ENCODE data around the gene WNK2. TPM values are rescaled to one million over a fixed set of nuclear protein-coding genes. Genes with fewer than 3 reads are reported as not detected.
"Not testable (repeated sequence)": the region's sequence is repeated elsewhere in the genome, so short reads cannot be mapped to it uniquely, and the experiment has no call there.

WNK2 gene
- polyA plus RNA-seq (ENCODE audit: insufficient read length in 3 of 3) = 10 to 100 TPM; 23.4 to 38.9 (median 33.6) TPM
- long read RNA-seq, donor 1 = 0 reads
- long read RNA-seq, donor 2 = 0 reads
- long read RNA-seq, donor 3 = 0 reads
- long read RNA-seq, donor 4, partial matches to known transcripts = 0 of 1 reads
- long read RNA-seq, donor 4, other reads (novel, unspliced or antisense) = 0 of 1 reads
- long read RNA-seq, donor 5 = 0 reads
- long read RNA-seq, donor 6, partial matches to known transcripts = 0 of 2 reads
- long read RNA-seq, donor 6, other reads (novel, unspliced or antisense) = 0 of 2 reads
- long read RNA-seq, donor 7 = 0 reads
- long read RNA-seq, donor 8, partial matches to known transcripts = 0 of 1 reads
- long read RNA-seq, donor 8, other reads (novel, unspliced or antisense) = 0 of 1 reads
- long read RNA-seq, donor 9 = 0 reads
- long read RNA-seq, donor 10, partial matches to known transcripts = 0 of 3 reads
- long read RNA-seq, donor 10, other reads (novel, unspliced or antisense) = 0 of 3 reads
- long read RNA-seq, donor 11 = 0 reads
- long read RNA-seq, donor 12, partial matches to known transcripts = 0 of 2 reads
- long read RNA-seq, donor 12, other reads (novel, unspliced or antisense) = 0 of 2 reads
- long read RNA-seq, donor 13, partial matches to known transcripts = 0 of 2 reads
- long read RNA-seq, donor 13, other reads (novel, unspliced or antisense) = 0 of 2 reads
- long read RNA-seq, donor 14 = 0 reads
- long read RNA-seq, donor 15, partial matches to known transcripts = 0 of 2 reads
- long read RNA-seq, donor 15, other reads (novel, unspliced or antisense) = 0 of 2 reads
- long read RNA-seq, donor 16, partial matches to known transcripts = 0 of 2 reads
- long read RNA-seq, donor 16, other reads (novel, unspliced or antisense) = 0 of 2 reads

GRCh38 chr9:93183663-93184431 is at the start of gene WNK2:
Gene WNK2 (plus strand): TSS chr9:93184139. CDS start chr9:93184930, 791 bp downstream.
- DNase-seq = no peak

GRCh38 chr9:93134740-93135444 is 49.0 kb upstream of the WNK2 start:
- no peak for DNase-seq

GRCh38 chr9:93136011-93136440 is 47.9 kb upstream of the WNK2 start:
- no peak for DNase-seq

- no peak for DNase-seq
These were observed 46.6 kb upstream of the WNK2 start for GRCh38 chr9:93137362-93137761.

GRCh38 chr9:93138171-93138764 is 45.7 kb upstream of the WNK2 start:
- no peak for DNase-seq

- no peak for DNase-seq
These were observed 44.4 kb upstream of the WNK2 start for GRCh38 chr9:93139365-93140182.

GRCh38 chr9:93141771-93142483 is 42.0 kb upstream of the WNK2 start:
- no peak for DNase-seq

GRCh38 chr9:93143830-93144530 is 40.0 kb upstream of the WNK2 start:
- no peak for DNase-seq

- DNase-seq = not testable (repeated sequence)
These were observed 37.2 kb upstream of the WNK2 start for GRCh38 chr9:93146696-93147095.

- no peak for DNase-seq
These were observed 36.3 kb upstream of the WNK2 start for GRCh38 chr9:93147632-93148031.

GRCh38 chr9:93148721-93149120 is 35.2 kb upstream of the WNK2 start:
- DNase-seq = no peak

- DNase-seq = no peak
These were observed 34.6 kb upstream of the WNK2 start for GRCh38 chr9:93149361-93149760.

- no peak for DNase-seq
These were observed 32.7 kb upstream of the WNK2 start for GRCh38 chr9:93151097-93151784.

- no peak for DNase-seq
These were observed 29.5 kb upstream of the WNK2 start for GRCh38 chr9:93154293-93154903.

- no peak for DNase-seq
These were observed 28.0 kb upstream of the WNK2 start for GRCh38 chr9:93155716-93156474.

- DNase-seq = no peak
These were observed 27.4 kb upstream of the WNK2 start for GRCh38 chr9:93156475-93157008.
